Activated naive CD8-positive, alpha-beta T cell treated with anti-CD3 and anti-CD28 coated beads, Interleukin-2, amount 10 ng/mL, durations not matched to agents 7 days and 5 days (primary cell): ENCODE results near the gene COX6A1. TPM values are rescaled to one million over a fixed set of nuclear protein-coding genes. Genes with fewer than 3 reads are reported as not detected.
"Not testable (repeated sequence)": the region's sequence is repeated elsewhere in the genome, so short reads cannot be mapped to it uniquely, and the experiment has no call there.

Experiments used
- ATAC-seq: fragments of 150-1000 bp; cut with Tn5 transposase; one replicate; pipeline ENCODE4 v1.10.0; 2021; ENCODE audit warnings: low read depth, moderate library complexity
- POLR2A ChIA-PET: fragments of 350-600 bp; sonication (Branson Sonifier 250); formaldehyde crosslinking; loops from one replicate; lab custom pipeline; 2021; ENCODE audit warnings: antibody characterized with exemption; lab: Charles Lee
- DNase-seq: peaks from one replicate; pipeline ENCODE4 v3.0.0; 2021
- H3K27ac Mint-ChIP-seq: one replicate; pipeline ENCODE4 v1.8.0; 2022; ENCODE audit warnings: mild to moderate bottlenecking, mixed read lengths
- H3K27me3 Mint-ChIP-seq: one replicate; pipeline ENCODE4 v1.8.0; 2022; ENCODE audit warnings: mild to moderate bottlenecking, moderate library complexity, mixed read lengths
- H3K36me3 Mint-ChIP-seq: one replicate; pipeline ENCODE4 v1.8.0; 2021; ENCODE audit warnings: mild to moderate bottlenecking, mixed read lengths
- H3K4me1 Mint-ChIP-seq: one replicate; pipeline ENCODE4 v1.8.0; 2021; ENCODE audit warnings: mixed read lengths
- H3K4me3 Mint-ChIP-seq: one replicate; pipeline ENCODE4 v1.8.0; 2022; ENCODE audit warnings: mild to moderate bottlenecking, moderate library complexity, mixed read lengths
- H3K9me3 Mint-ChIP-seq: one replicate; pipeline ENCODE4 v1.8.0; 2021; ENCODE audit warnings: mixed read lengths
- total RNA-seq, 2 experiments: library from RNA; stranded (reverse); gene quantifications; one replicate each; pipeline ENCODE4 v1.2.3, GENCODE V29; 2021

Gene COX6A1
- total RNA-seq, 2 experiments from 2014 or later, result 248 to 276 TPM

DNA sequence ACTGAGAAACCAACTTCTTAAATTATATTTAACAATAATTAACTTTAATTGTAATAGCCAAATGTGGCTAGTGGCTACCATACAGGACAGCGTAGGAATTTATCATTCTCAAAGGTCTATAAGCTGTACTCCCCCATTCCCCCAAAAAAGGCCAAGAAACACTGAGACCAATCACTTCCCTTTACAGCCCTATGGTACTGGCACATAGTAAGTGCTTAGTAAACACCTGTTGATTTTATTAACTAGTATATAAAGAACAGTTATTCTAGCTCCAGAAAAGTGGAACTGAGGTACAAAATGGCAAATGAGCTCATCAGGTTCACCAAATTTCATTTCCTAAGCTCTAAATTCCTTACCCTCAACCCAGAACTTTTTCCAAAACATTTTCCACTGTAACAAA lies 37.7 kb downstream of the COX6A1 start:
- H3K36me3 Mint-ChIP-seq, result no peaks in the 10 kb centered on the region
- no peak overlapping the region for H3K27ac Mint-ChIP-seq
- DNase-seq (no peak), ATAC-seq (no peak)
- no peak overlapping the region for H3K4me3 Mint-ChIP-seq
- H3K27me3 Mint-ChIP-seq, result no peaks in the 10 kb centered on the region
- POLR2A ChIA-PET, result no interaction called here
- peaks cover 8% of the 10 kb centered on the region for H3K4me1 Mint-ChIP-seq
- no peaks in the 10 kb centered on the region for H3K9me3 Mint-ChIP-seq

DNA sequence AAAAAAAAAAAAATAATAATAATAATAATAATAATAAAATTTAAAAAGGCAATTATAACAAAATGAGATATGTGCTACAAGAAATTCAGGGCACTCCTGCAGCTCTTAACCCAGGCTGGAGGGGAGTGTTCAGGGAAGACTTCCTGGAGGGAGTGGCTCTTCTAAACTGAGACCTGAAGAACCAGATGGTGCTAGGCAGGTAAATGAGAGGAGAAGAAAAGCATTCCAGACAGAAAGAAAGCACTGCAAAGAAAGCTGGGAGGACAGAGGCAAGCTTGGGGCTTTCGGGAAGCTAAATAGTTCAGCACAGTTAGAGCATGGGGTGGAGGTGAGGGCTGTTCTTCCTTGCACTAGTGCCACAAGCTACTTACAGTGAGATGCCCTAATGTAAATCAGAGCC lies 41.5 kb downstream of the COX6A1 start:
- Mint-ChIP-seq H3K27ac (no peak overlapping the region), H3K9me3 (no peaks in the 10 kb centered on the region), H3K4me1 (peaks cover 5% of the 10 kb centered on the region), H3K36me3 (peaks cover 4% of the 10 kb centered on the region), H3K4me3 (no peak overlapping the region), H3K27me3 (no peaks in the 10 kb centered on the region)
- POLR2A ChIA-PET, result no interaction called here
- DNase-seq (no peak), ATAC-seq (no peak)

DNA sequence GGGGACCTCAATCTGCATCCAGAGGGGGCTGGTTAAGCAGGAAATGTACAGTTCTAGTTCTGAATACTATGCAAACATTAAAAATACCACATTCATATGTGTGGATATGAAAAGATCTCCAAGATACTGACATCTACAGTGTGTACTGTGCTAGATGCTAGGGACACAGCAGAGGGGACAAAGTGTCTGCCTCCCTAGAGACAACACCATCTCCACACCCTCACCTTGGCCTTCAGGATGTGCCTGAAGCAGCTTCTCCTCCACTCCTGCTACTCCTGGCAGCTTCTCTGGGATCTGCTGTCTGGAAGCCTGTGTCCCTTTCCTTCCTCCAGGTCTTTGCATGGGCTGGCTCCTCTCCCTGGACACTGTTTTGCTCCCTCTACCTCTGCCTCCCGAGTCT lies 42.3 kb downstream of the COX6A1 start:
- Mint-ChIP-seq H3K9me3 (no peaks in the 10 kb centered on the region), H3K36me3 (peaks cover 4% of the 10 kb centered on the region)
- POLR2A ChIA-PET, result no interaction called here

DNA sequence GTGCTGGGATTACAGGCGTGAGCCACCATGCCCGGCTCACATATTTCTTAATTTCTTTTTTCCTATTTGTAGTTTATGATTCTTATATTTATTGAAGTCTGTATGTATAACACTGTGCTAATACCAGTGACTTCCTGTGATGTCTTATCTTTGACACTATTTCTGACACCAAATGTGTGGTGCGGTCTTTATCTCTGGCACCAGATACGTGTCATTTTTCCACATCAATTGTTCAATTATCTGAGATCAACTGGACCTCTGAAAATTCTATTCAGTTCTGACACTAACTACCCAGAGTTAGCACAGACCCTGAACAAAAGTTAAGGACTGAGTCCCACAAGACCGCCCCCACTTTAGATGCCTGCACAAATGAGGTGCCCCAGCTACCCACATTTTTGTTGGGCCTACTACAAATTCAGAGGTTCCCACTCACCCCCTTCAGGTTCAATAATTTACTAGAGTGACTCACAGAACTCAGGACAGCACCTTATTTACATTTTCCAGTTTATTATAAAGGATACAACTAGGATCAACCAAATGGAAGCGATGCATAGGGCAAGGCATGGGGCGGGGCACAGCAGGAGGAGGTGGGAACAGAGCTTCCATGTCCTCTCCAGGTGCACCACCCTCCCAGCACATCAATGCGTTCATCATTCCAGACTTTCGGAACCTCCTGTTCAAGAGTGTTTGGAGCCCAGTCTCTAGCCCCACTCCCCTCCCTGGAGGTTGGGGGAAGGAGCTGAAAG lies 43.3 kb downstream of the COX6A1 start:
- no peaks in the 10 kb centered on the region for H3K9me3 Mint-ChIP-seq
- DNase-seq (no peak), ATAC-seq (no peak)
- peaks cover 5% of the 10 kb centered on the region for H3K4me1 Mint-ChIP-seq
- H3K4me3 Mint-ChIP-seq, result no peak overlapping the region
- H3K27ac Mint-ChIP-seq, result no peak overlapping the region
- no peaks in the 10 kb centered on the region for H3K27me3 Mint-ChIP-seq
- peaks cover 4% of the 10 kb centered on the region for H3K36me3 Mint-ChIP-seq
- POLR2A ChIA-PET, result no interaction called here

More for the DNA sequence above, 42.3 kb downstream of the COX6A1 start:
- H3K4me1 Mint-ChIP-seq, result peaks cover 5% of the 10 kb centered on the region
- H3K4me3 Mint-ChIP-seq, result no peak overlapping the region
- H3K27ac Mint-ChIP-seq, result no peak overlapping the region
- H3K27me3 Mint-ChIP-seq, result no peaks in the 10 kb centered on the region
- no peak for ATAC-seq
- DNase-seq, result no peak

DNA sequence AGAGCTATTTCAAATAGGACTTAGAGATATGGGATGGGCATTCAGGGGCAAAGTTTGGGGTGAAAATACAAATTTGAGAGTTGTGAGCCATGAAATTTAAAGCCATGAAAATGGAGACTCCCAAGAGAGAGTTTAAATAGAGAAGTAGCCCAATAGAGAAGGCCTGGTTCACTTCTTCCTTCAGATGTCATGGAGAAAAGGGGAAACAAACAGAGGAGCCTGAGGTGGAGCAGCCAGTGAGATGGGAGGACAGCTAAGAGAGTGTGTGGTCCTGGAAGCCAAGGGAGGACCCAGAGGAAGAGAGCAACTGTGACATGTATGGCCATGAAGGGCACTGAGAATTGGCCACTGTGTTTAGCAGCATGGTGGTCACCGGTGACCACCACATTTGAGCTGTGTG lies 45.7 kb downstream of the COX6A1 start:
- Mint-ChIP-seq H3K36me3 (peaks cover 4% of the 10 kb centered on the region), H3K27me3 (no peaks in the 10 kb centered on the region), H3K4me3 (no peak overlapping the region), H3K9me3 (no peaks in the 10 kb centered on the region), H3K4me1 (peaks cover 7% of the 10 kb centered on the region), H3K27ac (peak overlapping the region; percentile 6)
- DNase-seq (no peak), ATAC-seq (no peak)
- POLR2A ChIA-PET, result no interaction called here

DNA sequence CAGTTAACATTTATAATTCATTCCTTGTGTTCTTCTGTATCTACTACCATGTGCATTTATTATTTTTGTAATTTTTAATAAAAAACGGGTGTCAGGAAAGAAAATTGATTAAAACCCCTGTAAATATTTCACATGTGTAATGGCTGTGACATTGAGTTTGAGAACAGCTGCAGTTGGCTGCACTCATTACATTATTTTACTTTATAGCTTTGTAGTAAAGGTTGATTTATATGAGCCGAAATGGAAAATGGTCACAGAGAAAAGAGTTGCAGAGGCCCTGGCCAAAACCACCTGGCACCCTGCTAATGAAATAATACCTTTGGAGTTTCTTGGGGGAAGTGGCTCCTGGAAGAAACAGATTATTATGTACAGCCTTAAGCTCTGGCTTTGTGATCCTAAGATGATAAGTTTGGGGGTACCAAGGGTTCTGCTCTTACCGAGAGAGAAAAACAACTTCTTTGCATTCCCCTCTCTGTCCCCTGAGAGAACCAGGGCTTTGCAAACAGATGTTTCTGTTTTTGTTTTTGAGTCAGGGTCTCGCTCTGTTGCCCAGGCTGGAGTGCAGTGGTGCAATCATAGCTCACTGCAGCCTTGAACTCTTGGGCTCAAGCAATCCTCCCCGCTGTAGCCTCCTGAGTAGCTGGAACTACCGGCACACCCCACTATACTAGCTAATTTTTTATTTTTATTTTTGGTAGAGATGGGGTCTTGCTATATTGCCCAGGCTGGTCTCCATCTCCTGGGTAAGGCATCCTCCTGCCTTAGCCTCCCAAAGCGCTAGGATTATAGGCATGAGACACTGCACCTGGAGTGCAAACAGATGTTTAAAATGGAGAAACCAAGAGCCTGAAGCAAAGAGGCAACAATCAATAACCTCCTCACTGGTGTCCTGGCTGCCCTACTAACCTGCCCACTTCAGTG lies 48.3 kb downstream of the COX6A1 start:
- DNase-seq, result no peak
- peaks cover 6% of the 10 kb centered on the region for H3K36me3 Mint-ChIP-seq
- peaks cover 3% of the 10 kb centered on the region for H3K4me1 Mint-ChIP-seq
- no peak overlapping the region for H3K27ac Mint-ChIP-seq
- POLR2A ChIA-PET, result no interaction called here
- H3K4me3 Mint-ChIP-seq, result no peak overlapping the region
- ATAC-seq, result no peak
- no peaks in the 10 kb centered on the region for H3K9me3 Mint-ChIP-seq
- H3K27me3 Mint-ChIP-seq, result no peaks in the 10 kb centered on the region

DNA sequence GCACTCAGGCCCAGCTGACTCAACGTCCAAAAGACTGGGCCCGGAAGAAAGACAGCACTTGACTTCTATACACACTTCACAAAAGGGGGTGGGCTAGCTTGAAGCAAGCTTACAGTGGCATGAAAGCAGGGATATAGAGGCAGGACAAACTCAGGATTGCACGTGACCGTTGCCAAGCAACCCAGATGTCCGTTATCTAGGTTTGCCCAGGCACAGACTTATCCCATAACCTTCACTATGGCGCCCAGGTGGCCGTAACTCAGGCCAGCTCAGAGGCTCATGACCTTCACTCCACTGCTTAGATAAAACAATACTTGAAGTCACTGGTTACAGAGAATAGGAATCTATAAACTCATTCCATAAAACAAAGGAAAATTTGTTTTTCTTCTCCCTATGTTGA lies 49.6 kb downstream of the COX6A1 start:
- ATAC-seq, H3K9me3 Mint-ChIP-seq, H3K4me1 Mint-ChIP-seq, H3K27me3 Mint-ChIP-seq, H3K27ac Mint-ChIP-seq, DNase-seq, POLR2A ChIA-PET, H3K4me3 Mint-ChIP-seq, H3K36me3 Mint-ChIP-seq: not testable (repeated sequence)

DNA sequence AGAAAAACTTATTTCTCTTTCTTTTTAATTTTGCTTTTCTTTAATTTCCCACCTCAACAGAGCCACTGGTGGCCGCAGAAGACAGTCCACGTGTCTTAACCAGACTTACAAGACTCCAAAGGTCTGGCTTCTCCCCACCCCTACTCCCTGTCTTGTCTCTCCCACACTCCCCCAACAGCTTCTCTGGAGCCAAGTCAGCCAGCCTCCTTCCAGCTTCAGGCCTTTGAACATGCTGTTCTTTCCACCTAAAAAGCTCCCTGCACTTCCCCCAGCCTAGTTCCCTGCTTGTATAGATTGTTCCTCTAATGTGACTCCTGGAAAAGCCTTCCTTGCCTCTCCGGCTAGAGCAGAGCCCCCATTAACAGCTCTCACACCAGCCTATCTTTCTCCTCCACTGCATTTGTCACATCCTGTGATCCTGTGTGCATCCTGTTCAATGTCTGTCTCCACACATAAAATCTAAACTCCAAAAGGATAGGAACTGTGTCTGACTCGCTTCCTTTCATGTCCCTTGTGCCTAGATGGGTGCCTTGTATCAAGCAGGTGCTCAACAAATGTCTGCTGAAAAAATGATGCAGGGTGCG lies 50.2 kb downstream of the COX6A1 start:
- H3K4me3 Mint-ChIP-seq, result no peak overlapping the region
- H3K27me3 Mint-ChIP-seq, result no peaks in the 10 kb centered on the region
- no peaks in the 10 kb centered on the region for H3K9me3 Mint-ChIP-seq
- H3K27ac Mint-ChIP-seq, result no peak overlapping the region
- DNase-seq (no peak), ATAC-seq (no peak)
- POLR2A ChIA-PET, result no interaction called here
- H3K36me3 Mint-ChIP-seq, result peaks cover 3% of the 10 kb centered on the region
- peaks cover 3% of the 10 kb centered on the region for H3K4me1 Mint-ChIP-seq

DNA sequence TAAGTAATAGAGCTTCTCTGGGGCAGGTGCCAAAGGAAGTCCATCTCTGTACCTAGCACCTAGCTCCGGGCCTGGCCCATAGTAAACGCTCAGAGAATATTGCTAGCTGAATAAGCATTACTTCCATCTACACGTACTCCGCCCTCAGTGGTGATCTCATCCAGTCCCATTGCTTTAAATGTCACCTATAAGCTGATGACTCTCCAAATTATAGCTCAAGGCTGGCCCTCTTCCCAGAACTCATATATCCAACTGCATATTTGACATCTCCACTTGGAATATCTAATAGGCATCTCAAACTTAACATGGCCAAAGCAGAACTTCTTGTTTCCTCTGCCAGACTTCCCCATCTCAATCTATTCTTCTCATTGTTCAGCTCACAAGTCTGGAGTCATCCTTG lies 51.1 kb downstream of the COX6A1 start:
- no peak overlapping the region for H3K4me3 Mint-ChIP-seq
- H3K27ac Mint-ChIP-seq, result no peak overlapping the region
- peaks cover 3% of the 10 kb centered on the region for H3K4me1 Mint-ChIP-seq
- peaks cover 2% of the 10 kb centered on the region for H3K36me3 Mint-ChIP-seq
- POLR2A ChIA-PET, result no interaction called here
- no peaks in the 10 kb centered on the region for H3K9me3 Mint-ChIP-seq
- no peak for DNase-seq
- ATAC-seq, result no peak
- H3K27me3 Mint-ChIP-seq, result no peaks in the 10 kb centered on the region

DNA sequence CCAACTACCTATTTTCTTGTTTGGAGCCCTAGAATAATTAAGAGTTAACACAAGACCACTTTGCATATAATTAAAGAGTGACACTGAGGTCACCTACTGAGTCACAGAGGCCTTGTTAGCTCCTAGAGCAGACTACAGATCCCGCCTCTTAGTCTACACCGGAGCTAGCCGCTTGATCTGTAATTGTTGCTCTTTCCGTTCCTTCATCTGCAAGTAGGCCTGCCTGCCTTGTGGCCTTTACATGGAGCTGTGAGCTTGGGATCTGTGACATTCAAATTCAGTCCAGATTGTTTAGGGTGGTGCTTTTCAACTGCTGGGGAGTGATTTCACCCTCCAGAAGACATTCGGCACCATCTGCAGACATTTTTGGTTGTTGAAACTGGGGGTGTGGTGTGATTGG lies 52.4 kb downstream of the COX6A1 start:
- H3K4me3 Mint-ChIP-seq, result no peak overlapping the region
- peaks cover 7% of the 10 kb centered on the region for H3K4me1 Mint-ChIP-seq
- no peaks in the 10 kb centered on the region for H3K9me3 Mint-ChIP-seq
- H3K27ac Mint-ChIP-seq, result no peak overlapping the region
- ATAC-seq (no peak), DNase-seq (no peak)
- no peaks in the 10 kb centered on the region for H3K27me3 Mint-ChIP-seq
- peaks cover 2% of the 10 kb centered on the region for H3K36me3 Mint-ChIP-seq
- POLR2A ChIA-PET, result no interaction called here

Other genes with a start within 250 kb of the COX6A1 start
- gene GCN1, start 243.4 kb upstream of the COX6A1 start, total RNA-seq, result 100 to 1,000 TPM; 101 to 110 TPM
- gene RPLP0, start 237.0 kb upstream of the COX6A1 start, total RNA-seq, result 1,000 to 10,000 TPM; 1,639 to 1,688 TPM
- gene PXN, start 172.4 kb upstream of the COX6A1 start, total RNA-seq, result 10 to 100 TPM; 89.0 to 94.7 TPM
- 1,000 to 10,000 TPM; 4,069 to 4,265 TPM for gene RNU4-2, start 146.2 kb upstream of the COX6A1 start, total RNA-seq
- gene RNU4-1, start 144.9 kb upstream of the COX6A1 start, total RNA-seq, result 1,000 to 10,000 TPM; 1,307 to 1,401 TPM
- gene SIRT4, start 135.8 kb upstream of the COX6A1 start, total RNA-seq, result 1 to 10 TPM; 1.7 to 2.6 TPM
- not detected for gene PLA2G1B, start 110.3 kb upstream of the COX6A1 start, total RNA-seq
- not detected for gene MSI1, start 68.9 kb upstream of the COX6A1 start, total RNA-seq
- gene TRIAP1, start 8.3 kb downstream of the COX6A1 start, total RNA-seq, result 10 to 100 TPM; 23.8 to 24.0 TPM
- 10 to 100 TPM; 26.4 to 31.3 TPM for gene GATC, start 8.3 kb downstream of the COX6A1 start, total RNA-seq
- gene SRSF9, start 31.6 kb downstream of the COX6A1 start, total RNA-seq, result 100 to 1,000 TPM; 164 to 166 TPM
- 100 to 1,000 TPM; 146 to 153 TPM for gene DYNLL1, start 58.0 kb downstream of the COX6A1 start, total RNA-seq
- gene COQ5, start 91.0 kb downstream of the COX6A1 start, total RNA-seq, result 10 to 100 TPM; 24.6 to 25.2 TPM
- 100 to 1,000 TPM; 205 to 216 TPM for gene RNF10, start 96.2 kb downstream of the COX6A1 start, total RNA-seq
- gene POP5, start 143.3 kb downstream of the COX6A1 start, total RNA-seq, result 10 to 100 TPM; 59.4 to 62.3 TPM
- 1 to 10 TPM; 1.4 to 1.7 TPM for gene CABP1, start 202.5 kb downstream of the COX6A1 start, total RNA-seq
- gene MLEC, start 249.0 kb downstream of the COX6A1 start, total RNA-seq, result 10 to 100 TPM; 64.5 to 76.1 TPM